AG04449 (cell line): ENCODE measurements around the gene CST2.
"Not testable (repeated sequence)": the region's sequence is repeated elsewhere in the genome, so short reads cannot be mapped to it uniquely, and the experiment has no call there.

Experiments
- CTCF ChIA-PET: fragments of 350-600 bp; formaldehyde crosslinking; extraction: SDS; loops from one replicate; lab custom pipeline; 2021; ENCODE audit warnings: antibody characterized with exemption; lab: Yijun Ruan, JAX
- POLR2A ChIA-PET: fragments of 400-600, 350-600 bp; formaldehyde crosslinking; extraction: SDS; loops from one replicate; lab custom pipeline; 2020; ENCODE audit warnings: antibody characterized with exemption, inconsistent platforms; lab: Yijun Ruan, JAX
- DNase-seq: peaks from one replicate; pipeline ENCODE4 v3.0.0-alpha.2; 2010; ENCODE audit warnings: low read depth, low spot score
- H3K4me3 ChIP-seq: 2 replicates; pipeline ENCODE4 v1.5.1; 2011; ENCODE audit warnings: low read depth, mild to moderate bottlenecking, control low read depth, low read length
- TF ChIP-seq, protein P1 (sequence below): IDR thresholded peaks from one replicate; pipeline ENCODE4 v1.5.1; 2011; ENCODE audit warnings: mild to moderate bottlenecking, moderate library complexity, low read length, control low read depth, inconsistent platforms; ENCODE audit not compliant: insufficient read depth; ENCODE audit errors: missing control alignments

CST2 gene

DNA sequence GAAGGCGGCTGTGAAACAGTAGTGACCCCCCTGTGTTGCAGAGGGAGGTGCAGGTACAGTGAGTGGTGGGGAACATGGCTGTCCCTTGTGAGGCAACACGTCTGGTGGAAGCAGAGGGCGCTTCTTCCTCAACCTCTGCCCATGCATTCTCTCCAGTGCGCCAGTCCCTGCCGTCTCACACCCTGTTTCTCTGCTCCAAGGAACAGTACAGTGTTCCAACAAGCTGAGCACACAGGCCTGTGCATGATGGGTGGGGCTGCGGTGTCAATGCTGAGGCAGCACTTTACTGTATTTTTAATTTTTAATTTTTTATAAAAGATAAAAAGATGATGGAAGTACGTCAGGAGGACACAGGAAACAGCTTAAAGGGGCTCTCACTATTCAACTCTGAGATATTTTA, 32.5 kb downstream of the CST2 start:
- DNase-seq = no peak
- TF ChIP-seq, protein P1, sequence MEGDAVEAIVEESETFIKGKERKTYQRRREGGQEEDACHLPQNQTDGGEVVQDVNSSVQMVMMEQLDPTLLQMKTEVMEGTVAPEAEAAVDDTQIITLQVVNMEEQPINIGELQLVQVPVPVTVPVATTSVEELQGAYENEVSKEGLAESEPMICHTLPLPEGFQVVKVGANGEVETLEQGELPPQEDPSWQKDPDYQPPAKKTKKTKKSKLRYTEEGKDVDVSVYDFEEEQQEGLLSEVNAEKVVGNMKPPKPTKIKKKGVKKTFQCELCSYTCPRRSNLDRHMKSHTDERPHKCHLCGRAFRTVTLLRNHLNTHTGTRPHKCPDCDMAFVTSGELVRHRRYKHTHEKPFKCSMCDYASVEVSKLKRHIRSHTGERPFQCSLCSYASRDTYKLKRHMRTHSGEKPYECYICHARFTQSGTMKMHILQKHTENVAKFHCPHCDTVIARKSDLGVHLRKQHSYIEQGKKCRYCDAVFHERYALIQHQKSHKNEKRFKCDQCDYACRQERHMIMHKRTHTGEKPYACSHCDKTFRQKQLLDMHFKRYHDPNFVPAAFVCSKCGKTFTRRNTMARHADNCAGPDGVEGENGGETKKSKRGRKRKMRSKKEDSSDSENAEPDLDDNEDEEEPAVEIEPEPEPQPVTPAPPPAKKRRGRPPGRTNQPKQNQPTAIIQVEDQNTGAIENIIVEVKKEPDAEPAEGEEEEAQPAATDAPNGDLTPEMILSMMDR = no peak
- POLR2A ChIA-PET = no interaction called here
- CTCF ChIA-PET = no interaction called here
- H3K4me3 ChIP-seq = no peak overlapping the region

DNA sequence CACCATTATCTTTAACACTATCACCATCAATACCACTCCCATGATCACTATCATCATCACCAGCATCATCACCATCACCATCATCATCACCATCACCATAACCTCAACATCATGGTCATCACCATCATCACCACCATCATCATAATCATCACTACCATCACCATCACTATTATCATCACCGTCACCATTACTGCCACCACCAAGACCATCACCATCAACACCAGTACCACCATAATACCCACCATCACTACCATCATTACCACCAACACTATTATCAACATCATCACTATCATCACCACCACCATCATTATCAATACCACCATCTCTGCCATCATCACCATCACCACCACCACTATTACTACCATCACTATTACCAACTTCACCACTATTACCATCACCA, 43.1 kb downstream of the CST2 start:
- H3K4me3 ChIP-seq = no peak overlapping the region
- TF ChIP-seq, protein P1 = no peak
- CTCF ChIA-PET = no interaction called here
- no peak for DNase-seq
- POLR2A ChIA-PET = no interaction called here

DNA sequence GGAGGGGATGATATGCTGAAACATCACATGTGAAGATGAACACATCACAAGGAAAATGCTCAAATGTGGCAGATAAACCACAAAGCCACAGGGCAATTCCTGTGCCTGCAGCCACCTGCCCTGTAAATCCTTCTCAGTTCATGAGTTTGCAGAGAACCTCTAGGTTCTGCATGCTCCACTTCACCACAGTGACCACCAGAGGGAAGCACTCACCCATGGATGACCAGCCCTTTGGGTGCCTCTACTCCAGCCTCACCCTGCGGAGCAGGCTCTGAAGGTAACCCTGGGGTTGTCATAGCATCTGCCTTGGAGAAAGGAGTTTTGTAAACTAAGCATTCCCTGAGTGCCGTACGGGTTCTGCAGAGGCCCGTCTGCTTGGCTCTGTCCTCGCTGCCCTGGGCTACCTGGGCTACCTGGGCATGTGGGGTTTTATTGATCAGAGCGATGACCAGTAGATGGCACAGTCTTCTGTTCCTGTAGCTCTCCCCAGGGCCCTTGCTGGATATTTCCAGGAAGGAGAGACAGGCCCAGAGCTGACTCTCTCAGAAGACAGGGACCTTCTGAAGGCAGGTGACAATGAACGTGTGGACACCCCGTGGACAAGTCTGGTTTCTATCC, 44.1 kb downstream of the CST2 start:
- no peak for DNase-seq
- ChIA-PET CTCF (interaction anchor here (0.9 to 1.4 kb wide), 4 partner anchors 9 to 215 kb away, joined by 3 read pairs; no protein-coding TSS in a partner anchor), POLR2A (no interaction called here)
- no peak overlapping the region for H3K4me3 ChIP-seq
- TF ChIP-seq, protein P1 = peak; percentile 58

- POLR2A ChIA-PET, CTCF ChIA-PET, H3K4me3 ChIP-seq, DNase-seq: not testable (repeated sequence)
Measured at GRCh38 chr20:23778676-23779075, 47.9 kb downstream of the CST2 start.

DNA sequence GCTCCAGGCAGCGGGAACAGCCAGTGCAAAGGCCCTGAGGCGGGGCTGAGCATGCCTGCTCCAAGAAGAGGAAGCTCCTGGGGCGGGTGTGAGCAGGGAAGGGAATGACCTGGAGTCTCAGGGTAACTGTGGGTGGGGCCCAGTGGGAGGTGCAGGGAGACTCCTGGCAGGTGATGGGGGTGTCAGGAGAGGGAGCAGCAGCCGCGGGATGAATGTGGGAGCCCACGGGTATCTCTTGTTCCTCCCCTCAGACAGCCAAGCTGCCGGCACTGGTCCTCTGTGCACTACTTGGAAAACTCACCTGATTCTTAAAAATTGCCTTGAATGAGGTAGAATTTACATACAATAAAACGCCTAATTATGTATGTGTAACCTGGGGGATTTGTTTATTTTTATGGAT, 49.1 kb downstream of the CST2 start:
- CTCF ChIA-PET, DNase-seq, POLR2A ChIA-PET, H3K4me3 ChIP-seq: not testable (repeated sequence)

- TF ChIP-seq, protein P1 = no peak
- DNase-seq = no peak
- POLR2A ChIA-PET = no interaction called here
- no peak overlapping the region for H3K4me3 ChIP-seq
- CTCF ChIA-PET = no interaction called here
Measured at GRCh38 chr20:23776067-23776771, 50.3 kb downstream of the CST2 start.

GRCh38 chr20:23774081-23774480, 52.4 kb downstream of the CST2 start:
- POLR2A ChIA-PET = no interaction called here
- H3K4me3 ChIP-seq = no peak overlapping the region
- TF ChIP-seq, protein P1 = no peak
- no peak for DNase-seq
- CTCF ChIA-PET = no interaction called here
